Muscle of back (tissue), 11 donors: Measurements from ENCODE around the gene PLEKHG4. TPM values are rescaled to one million over a fixed set of nuclear protein-coding genes. Genes with fewer than 3 reads are reported as not detected.

Source experiments
- DNase-seq, 3 donors: peaks; one replicate each; pipeline versions ENCODE4 v3.0.0 to v3.0.0-alpha.2; 2013
- polyA plus RNA-seq, 10 donors: library from polyadenylated mRNA; unstranded; fragments of 120-200 nt; gene quantifications; one replicate each; pipeline ENCODE4 v1.2.1, GENCODE V29; 2013; ENCODE audit not compliant: insufficient read length in 10 of 10

PLEKHG4 gene
- polyA plus RNA-seq, 10 donors, result 4.3 to 13.5 (median 7.5) TPM

- DNase-seq, result peak in 1 of 3 donors; percentile 23
Measured at GRCh38 chr16:67284699-67285646, 5.6 kb downstream of the PLEKHG4 start.

- no peak for DNase-seq
Measured at GRCh38 chr16:67286441-67287235, 7.3 kb downstream of the PLEKHG4 start.

GRCh38 chr16:67287960-67288359, 8.6 kb downstream of the PLEKHG4 start:
- DNase-seq, result no peak

- DNase-seq, result no peak
Measured at GRCh38 chr16:67291461-67291860, 12.1 kb downstream of the PLEKHG4 start.

- DNase-seq, result no peak
Measured at GRCh38 chr16:67294171-67294757, 14.9 kb downstream of the PLEKHG4 start.

- peak in 1 of 3 donors; percentile 70 for DNase-seq
Measured at GRCh38 chr16:67294938-67295361, 15.6 kb downstream of the PLEKHG4 start.

GRCh38 chr16:67296420-67296819, 17.1 kb downstream of the PLEKHG4 start:
- peak in 1 of 3 donors; percentile 48 for DNase-seq

GRCh38 chr16:67298277-67298676, 18.9 kb downstream of the PLEKHG4 start:
- no peak for DNase-seq

GRCh38 chr16:67299269-67299668, 19.9 kb downstream of the PLEKHG4 start:
- no peak for DNase-seq

- DNase-seq, result peak in 2 of 3 donors; percentile 51 to 73
Measured at GRCh38 chr16:67301080-67301782, 21.9 kb downstream of the PLEKHG4 start.

GRCh38 chr16:67302076-67302475, 22.7 kb downstream of the PLEKHG4 start:
- DNase-seq, result no peak

GRCh38 chr16:67302970-67303369, 23.6 kb downstream of the PLEKHG4 start:
- no peak for DNase-seq

- no peak for DNase-seq
Measured at GRCh38 chr16:67304020-67304419, 24.7 kb downstream of the PLEKHG4 start.

- no peak for DNase-seq
Measured at GRCh38 chr16:67305216-67306071, 26.1 kb downstream of the PLEKHG4 start.

- DNase-seq, result no peak
Measured at GRCh38 chr16:67310561-67310960, 31.2 kb downstream of the PLEKHG4 start.

- peak; percentile 42 to 97 (median 45) for DNase-seq
Measured at GRCh38 chr16:67311607-67312488, 32.5 kb downstream of the PLEKHG4 start.

GRCh38 chr16:67312719-67313118, 33.4 kb downstream of the PLEKHG4 start:
- DNase-seq, result no peak

GRCh38 chr16:67317853-67318252, 38.5 kb downstream of the PLEKHG4 start:
- DNase-seq, result no peak

GRCh38 chr16:67326115-67326471, 46.8 kb downstream of the PLEKHG4 start:
- DNase-seq, result no peak
